Lung microvascular endothelial cell (primary cell): ENCODE results near the gene ARSJ. TPM values are rescaled to one million over a fixed set of nuclear protein-coding genes. Genes with fewer than 3 reads are reported as not detected.
A peak's percentile ranks its signal among the peaks of the same experiment; 100 is the strongest.
"Not testable (repeated sequence)": the region's sequence is repeated elsewhere in the genome, so short reads cannot be mapped to it uniquely, and the experiment has no call there.

Source experiments
- DNase-seq, 2 donors: peaks; one replicate each; pipeline versions ENCODE4 v3.0.0 to v3.0.0-alpha.2; 2010; ENCODE audit warnings: low read depth in 2 of 2
- total RNA-seq: library from RNA; depleted of rRNA; stranded (reverse); fragments of >200 nt; gene quantifications from 2 replicates; pipeline ENCODE4 v1.2.1, GENCODE V29; 2014

The ARSJ gene
- 12.4 and 13.9 TPM in 2 replicates for total RNA-seq

DNA sequence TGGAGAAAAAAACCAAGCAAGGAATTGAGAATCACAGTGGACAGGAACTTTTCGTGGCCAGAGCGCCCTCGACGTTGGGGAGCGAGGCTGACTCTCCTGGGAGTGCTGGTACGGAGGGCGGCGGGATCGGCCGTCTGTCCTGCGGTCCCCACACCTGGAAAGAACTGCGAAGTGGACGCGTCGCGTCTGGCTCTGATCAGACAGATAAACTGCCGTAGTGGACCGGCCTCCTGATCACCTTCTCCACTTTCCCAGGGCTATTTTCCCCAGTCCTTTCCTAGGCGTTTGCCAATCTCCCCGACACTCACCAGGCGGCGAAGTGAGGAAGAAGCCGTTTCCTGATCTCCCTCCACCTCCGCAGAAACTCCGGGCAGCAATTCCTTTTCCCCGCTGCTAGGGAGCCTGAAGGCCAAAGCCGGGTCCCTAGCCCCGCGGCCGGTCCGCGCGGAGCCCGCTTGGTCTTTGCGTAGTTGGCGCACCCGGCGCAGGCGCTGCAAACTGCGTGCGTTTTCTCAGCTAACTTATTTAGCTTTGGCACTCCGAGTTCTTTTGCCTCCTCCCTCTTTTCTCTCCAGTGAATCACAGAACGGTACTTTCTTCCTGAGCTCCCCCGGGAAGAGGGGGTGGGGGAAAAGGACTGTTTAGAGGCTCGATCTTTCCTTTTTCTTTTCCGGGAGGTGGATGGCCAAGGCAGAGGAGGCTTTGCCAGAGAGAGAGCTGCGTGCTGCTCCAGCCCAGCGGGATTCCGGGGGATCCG is at the start of gene ARSJ:
Gene ARSJ (minus strand): TSS at position 500 of the 757 bp plus-strand sequence. CDS start 813 bp downstream, outside the sequence.
- DNase-seq: peak; percentile 77 to 82

DNA sequence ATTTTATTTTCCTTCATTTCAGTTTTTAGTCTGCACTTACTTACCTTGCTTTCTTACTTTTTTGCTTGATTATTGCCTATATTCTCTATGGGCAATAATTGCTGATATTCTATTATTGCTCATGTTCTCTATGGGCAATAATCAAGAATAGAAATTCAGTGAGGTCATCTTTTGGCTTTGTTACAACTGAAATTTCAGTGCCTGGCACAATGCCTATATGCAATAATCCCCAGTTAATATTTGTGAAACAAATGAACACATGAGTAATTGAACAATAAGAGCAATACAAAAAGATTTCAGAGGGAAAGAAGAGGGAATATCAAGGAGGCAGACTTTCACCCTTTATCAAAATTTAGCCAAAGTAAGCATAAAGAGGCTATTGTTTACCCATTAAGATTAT is 48.6 kb upstream of the ARSJ start:
- peak; percentile 78 for DNase-seq

DNA sequence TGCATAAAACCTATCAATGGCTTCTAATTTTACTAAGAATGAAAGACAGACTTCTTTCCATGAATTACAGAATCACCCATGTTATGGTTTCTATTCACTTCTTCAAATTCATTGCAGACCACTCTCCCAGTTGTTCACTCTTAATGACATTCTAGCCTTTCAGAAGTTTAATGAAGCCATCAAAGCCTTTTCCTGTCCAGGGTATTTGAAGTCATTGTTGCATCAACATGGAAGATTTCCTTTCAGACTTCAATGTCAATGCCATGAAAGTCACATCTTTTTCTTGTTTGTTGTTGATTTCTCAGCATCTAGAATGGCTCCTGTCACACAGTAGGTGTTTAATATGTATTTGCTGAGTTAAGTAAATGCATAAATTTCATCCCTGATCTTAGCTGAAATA is 48.1 kb upstream of the ARSJ start:
- DNase-seq: no peak

DNA sequence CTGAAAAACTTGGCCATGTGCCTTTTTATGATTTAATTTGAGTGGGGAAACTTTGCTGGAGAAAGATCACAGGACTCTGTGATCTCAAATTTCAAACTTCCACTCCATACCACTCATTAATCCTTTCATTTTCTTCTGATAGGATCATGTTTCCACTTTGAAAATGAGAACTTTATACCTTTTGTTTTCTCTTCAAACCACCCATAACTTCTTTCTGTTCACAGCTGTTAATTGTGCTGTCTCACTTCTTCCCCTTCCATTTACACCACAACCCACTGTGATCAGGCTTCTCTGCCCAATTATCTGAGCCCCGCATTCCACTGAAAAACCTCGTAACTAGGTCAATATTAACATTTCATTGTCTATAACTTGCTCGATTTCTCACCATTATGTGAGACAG is 47.0 kb upstream of the ARSJ start:
- DNase-seq: no peak

DNA sequence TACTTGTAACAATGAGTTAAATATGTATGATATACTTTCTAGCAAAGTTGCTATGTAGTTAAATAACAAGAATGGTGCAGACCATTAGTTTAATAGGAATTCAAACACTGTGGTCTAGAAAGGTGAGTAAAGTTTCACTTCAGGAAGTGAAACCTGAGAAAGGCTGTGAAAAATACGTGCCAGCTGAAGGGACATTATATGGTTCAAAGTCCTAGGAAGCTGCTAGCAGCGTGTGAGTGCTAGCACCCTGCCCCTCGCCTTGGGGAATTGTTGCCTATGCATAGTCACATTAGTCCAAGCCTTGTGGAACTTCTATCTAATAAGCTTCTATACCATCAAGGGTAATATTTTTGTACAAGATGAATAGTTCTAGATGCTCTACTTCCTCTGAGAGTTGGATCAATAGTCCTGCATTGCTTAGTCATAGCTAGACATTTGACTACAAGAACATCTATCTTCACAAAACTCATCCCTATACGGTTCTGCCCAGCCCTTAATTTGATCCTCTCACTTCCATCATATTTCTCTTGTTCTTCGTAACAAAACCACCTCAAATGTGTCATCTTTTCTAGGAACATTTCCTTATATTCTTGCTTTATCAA is 45.8 kb upstream of the ARSJ start:
- DNase-seq: no peak

DNA sequence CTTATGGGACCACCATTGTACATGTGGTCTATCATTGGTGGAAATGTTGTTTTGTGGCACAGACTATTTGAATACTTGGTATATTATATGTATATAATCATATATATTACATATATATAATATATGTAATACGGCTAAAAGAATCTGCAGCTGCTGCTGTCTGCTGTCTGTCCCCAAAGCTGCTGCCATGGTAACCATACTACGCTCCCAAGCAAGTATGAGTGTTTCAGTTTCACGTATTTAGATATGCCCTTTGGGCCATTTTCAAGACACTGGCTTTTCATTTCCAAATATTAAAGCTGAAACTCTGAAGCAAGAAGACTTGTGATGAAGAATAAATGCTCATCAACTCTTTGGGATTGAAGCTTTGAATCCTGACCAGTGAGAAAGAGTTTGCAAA is 42.0 kb upstream of the ARSJ start:
- no peak for DNase-seq

DNA sequence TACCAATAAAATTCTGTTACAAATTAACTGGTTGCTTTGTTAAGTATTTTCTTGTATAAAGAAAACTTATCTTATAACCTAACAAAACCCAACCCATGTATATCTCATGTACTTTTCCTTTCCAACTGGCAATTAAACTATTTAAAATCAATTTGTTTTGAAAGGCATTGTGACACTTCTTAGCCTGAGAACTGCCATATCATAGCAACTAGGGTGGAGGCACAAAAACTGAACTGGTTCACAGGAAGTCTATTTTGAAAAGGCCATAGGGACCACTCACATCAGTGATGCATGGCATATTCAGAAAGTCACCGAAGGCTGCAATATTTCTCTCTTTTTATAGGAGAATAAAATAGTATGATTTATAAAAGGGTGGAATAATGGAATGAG is 40.5 kb upstream of the ARSJ start:
- peak; percentile 25 to 52 for DNase-seq

DNA sequence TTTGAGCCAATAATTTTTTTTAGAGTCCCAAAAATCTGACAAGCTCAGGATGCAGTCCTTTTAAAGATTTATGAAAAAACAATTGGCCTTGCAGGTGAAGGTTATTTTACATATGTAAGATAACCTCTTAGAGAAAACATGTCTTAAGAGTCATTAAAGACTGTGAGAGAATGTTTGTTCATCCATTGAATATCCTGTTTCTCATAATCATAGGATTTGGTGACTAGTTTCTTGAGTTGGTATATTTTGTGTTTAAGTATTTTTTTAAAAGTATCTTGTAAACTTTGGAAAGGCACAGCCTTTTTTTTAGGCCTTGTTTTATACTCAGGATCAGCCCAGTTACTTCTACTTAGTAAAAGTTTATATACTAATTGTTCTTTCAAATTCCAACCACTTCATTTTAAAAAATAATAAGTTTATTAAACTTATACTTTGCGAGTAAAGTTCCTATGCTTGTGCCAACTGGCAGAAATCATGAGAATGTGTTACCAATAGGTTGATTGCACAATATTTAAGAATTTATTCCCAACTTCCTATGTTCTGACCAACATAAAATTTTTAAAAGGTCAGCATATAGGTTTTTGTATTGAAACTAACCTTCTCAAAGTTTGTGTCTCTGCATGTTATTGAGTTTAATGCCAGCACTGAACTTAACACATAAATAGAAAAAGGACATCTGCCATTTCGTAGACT is 40.0 kb upstream of the ARSJ start:
- DNase-seq: peak in 1 of 2 donors; percentile 77

DNA sequence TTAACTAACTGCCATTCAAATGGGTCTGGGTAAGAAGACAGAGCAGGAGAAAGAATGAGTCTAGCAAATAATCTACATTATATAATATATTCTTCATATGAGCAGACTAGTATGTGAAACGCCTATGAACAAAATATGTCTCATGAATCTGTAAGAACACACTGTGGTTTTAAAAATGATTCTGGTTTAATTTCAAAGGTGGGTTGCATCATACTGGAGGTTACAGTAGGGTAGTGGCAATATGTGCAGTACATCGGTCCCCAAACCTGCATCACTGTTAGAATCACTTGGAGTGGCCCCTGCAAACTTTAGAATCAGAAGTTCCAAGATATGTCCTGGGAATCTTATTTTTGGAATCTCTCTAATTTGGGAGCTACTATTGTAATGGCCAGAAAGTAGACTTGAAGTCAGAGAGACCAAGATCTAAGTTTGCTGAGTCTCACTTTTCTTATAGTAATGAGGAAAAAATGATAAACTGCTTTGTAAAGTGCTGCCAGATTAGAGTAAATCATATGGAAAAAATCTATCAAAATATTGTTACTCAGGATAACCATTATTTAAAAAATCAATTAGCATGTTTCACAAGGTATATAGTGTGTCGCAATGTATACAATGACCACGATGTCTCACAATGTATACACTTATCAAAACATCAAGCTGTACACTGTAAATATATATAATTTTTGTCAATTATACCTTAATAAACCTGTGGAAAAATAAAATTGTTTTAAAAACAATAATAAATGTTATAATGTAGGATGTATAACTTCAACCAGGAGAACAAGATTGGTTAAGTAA is 37.9 kb upstream of the ARSJ start:
- no peak for DNase-seq

DNA sequence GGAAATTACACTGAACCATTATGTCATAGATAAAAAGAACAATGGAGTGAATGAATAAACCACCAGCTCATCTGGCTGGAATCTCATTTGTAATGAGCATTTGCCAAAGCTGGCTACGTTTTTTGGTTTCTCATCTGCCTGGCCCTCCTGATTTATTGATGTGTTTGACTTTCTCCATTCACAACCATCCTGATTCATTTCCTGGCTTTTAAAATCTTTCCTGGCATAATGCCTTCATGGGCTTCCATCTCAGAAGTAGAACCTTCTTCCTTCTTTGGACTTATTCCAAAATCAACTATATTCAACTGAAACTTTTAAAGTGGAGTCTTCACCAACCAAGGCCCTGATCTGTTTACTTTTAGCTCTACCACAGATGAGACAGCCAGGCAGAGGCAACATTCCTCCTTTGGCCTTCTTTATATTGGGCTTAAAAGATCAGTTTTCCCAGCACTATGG is 36.0 kb upstream of the ARSJ start:
- peak; percentile 96 to 99 for DNase-seq

DNA sequence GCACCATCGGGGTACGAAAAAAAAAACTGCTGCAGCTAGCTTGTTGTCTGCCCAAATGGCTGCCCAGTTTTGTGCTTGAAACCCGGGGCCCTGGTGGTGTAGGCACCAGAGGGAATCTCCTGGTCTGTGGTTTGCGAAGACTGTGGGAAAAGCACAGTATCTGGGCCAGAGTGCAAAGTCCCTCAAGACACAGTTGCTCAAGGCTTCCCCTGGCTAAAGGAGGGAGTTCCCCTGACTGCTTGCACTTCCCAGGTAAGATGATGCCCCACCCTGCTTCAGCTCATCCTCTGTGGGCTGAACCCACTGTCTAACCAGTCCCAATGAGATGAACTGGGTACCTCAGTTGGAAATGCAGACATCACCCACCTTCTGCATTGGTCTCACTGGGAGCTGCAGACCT is 33.8 kb upstream of the ARSJ start:
- DNase-seq: not testable (repeated sequence)

DNA sequence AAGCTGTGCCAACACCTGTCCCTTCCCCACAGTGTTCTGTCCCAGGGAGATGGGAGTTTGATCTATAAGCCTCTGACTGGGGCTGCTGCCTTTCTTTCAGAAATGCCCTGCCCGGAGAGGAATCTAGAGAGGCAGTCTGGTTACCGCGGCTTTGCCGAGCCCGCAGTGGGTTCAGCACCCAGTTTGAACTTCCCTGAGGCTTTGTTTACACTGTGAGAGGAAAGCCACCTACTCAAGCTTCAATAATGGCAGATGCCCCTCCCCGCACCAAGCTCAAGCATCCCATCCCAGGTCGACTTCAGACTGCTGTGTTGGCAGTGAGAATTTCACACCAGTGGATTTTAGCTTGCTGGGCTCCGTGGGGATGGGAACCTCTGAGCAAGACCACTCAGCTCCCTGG is 33.3 kb upstream of the ARSJ start:
- DNase-seq: no peak

DNA sequence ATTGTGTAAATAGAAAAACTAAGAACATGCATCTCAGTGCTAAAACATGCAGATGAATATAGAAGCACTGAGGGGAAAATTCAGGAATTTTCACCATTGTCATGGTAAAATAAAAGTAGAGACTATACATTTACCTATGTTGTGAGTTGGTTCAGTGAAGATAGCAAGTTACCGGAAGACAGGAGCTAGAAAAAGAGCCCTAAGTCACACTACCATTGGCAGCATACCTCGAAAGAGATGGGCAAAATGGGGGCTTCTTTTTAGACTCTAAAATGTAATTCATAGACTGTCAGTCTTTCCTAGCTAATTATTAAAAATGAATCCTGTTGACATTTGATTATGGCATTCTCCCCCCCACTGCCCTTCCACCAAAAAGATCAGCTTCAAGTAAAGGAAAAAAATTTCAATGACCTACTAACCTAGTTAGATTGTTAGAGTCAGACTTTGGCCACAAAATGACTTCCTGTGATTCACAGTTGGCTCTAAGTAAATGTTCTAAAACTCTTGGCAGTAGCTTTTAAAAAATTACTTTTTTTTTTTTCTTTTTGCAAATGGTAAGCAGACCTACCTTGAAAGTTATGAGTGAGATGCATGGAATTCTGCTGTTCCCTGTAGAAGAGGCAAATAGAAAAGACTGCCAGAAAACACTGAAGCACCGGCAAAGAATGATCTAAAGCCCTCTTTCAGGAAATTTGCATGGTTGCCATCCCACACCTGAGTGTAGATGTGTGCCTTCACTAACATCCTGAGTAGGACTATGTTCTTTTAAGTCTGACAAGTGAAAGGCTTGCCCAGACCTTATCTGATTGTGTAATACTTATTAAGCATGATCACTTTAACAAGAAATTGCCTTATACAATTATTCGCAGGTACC is 26.4 kb upstream of the ARSJ start:
- peak; percentile 71 to 83 for DNase-seq

DNA sequence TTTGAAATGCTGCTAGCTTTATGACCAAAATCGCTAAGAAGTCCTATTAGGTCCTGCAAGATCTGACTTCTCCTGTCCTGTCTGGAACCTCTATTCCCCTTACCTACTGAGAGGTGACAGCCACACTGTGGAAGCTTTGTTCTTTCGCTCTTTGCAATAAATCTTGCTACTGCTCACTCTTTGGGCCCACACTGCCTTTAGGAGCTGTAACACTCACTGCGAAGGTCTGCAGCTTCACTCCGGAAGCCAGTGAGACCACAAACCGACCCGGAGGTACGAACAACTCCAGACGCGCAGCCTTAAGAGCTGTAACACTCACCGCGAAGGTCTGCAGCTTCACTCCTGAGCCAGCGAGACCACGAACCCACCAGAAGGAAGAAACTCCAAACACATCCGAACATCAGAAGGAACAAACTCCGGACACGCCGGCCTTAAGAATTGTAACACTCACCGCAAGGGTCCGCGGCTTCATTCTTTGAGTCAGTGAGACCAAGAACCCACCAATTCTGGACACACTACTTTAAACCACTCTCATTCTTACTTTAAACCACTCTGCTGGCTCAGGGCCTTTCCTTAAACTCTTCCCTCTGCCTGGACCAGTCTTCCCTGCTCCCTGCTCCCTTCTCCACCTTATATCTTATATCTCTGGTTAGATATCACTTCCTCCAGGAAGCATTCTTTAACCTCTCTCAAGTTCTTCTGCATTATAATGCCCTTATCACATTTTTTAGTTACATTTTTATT is 25.2 kb upstream of the ARSJ start:
- DNase-seq: not testable (repeated sequence)

DNA sequence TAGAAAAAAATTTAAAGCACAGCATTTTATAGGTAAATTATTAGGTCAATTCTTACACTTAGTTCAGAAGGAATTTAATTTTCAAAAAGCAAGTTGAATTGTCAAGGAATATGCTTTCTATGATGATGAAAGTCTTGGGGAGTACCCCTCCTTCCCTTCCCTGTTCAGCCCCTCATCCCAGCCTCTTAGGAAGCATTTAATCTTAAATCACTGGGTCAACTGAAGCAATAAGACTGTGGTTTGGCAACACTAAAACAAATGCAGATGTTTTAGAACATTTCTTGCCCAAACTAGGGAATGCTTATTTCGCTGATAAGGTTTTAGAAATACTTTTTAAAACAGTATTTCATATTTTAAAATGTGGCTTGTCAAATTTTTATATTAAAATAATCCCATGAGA is 19.1 kb upstream of the ARSJ start:
- no peak for DNase-seq

DNA sequence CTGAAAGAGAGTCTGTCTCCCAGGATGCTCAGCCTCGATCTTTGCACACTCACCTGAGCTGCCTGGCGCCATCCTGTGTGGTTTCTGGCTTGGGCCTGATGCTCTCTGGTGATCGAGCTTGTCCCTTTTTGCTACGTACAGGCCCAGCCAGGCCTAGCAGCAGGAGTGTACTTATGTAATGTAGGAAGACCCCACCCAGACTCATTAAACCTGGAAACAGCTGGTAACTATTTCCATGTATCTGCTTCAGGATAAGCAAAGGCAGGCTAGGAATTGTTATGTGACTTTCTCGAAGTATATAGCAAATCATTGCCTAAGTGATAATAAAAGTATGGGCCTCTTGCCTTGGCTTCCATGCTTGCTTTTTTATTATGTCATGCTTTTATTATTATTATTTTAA is 18.6 kb upstream of the ARSJ start:
- DNase-seq: no peak

DNA sequence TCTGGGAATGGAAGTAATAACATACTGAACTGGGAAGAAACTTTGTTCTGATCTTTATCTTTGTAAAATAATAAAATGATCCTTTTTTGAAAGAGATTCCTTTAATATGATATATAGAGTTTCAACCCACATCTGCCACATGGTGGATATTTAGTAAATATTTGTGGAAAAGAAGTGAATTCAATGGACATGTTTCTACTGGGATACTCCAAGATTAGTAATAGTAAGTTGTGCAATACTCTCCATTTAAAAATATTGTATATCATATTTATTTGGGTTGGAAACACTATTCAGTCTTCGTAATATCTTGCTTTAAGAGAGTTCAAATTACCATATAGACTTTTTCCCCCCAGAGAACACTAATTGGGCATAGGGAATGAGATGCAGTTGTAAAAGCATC is 17.8 kb upstream of the ARSJ start:
- DNase-seq: no peak

DNA sequence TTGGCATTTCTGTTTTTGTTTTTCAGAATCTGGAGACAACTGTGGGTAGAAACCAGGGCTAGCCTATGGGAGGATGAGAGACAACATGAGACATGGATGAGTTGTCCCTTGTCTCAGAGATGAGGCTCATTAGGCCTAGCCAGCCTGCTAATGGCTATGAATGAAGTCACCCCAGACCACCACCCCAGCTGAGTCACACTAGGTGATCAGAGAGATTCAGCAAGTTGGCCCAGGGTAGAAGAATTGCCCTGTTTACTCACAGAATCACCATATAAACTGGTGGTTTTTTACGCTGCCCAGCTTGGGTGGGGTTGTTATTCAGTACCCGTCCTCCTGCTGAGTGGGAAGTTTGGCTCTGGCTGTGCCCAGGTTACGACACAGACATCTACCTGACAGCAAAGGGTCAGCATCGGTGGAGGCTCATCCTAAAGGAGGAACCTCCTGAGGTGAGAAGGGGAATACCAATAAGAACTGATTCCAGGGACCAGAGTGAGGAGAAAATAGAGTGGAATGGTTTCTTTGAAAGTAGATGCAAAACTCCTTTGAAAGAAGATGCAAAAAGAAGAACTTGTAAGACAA is 17.2 kb upstream of the ARSJ start:
- DNase-seq: no peak

DNA sequence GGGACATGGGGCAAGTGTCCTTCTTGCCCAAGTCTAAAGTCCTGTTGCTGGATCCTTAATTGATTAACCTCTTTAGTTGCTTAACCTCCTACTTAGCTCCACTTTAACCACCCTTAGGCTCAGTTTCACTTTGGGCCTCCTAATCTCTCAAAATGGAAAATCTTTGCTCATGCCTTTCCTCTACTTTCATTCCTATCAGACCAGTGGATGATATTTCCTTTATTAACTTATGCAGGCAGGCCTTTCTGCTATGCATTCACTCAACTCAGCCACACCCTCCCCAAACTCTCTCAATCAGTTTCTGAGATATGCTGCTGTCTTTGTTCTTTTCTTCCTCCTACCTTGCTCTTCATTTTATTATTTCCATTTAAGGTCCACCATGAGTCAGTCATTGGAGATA is 14.4 kb upstream of the ARSJ start:
- no peak for DNase-seq

DNA sequence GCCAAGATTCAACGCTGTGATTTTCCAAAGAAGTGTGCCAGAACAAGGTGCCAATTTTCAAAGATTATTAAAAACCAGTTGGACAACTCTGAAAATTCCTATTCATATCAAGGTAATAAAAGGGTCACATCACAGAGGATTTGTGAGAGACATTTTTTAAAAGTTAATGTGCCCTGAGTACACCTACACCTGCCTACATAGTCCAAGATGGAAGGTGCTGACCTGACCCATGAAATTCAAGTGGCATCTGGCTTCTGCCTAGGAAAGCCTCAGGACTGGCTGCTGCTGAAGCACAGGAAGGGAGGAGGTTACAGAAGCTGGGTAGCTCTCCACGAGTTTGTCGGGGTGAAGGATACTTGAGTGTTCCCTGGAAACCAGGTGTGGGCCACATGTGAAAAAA is 11.4 kb upstream of the ARSJ start:
- no peak for DNase-seq
